ENCODE measurements around the gene EVI5L. TPM values are rescaled to one million over a fixed set of nuclear protein-coding genes. Genes with fewer than 3 reads are reported as not detected.
"Not testable (repeated sequence)": the region's sequence is repeated elsewhere in the genome, so short reads cannot be mapped to it uniquely, and the experiment has no call there.

The EVI5L gene
- total RNA-seq, 2 donors from 2014 or later, result 24.0 to 25.7 TPM

DNA sequence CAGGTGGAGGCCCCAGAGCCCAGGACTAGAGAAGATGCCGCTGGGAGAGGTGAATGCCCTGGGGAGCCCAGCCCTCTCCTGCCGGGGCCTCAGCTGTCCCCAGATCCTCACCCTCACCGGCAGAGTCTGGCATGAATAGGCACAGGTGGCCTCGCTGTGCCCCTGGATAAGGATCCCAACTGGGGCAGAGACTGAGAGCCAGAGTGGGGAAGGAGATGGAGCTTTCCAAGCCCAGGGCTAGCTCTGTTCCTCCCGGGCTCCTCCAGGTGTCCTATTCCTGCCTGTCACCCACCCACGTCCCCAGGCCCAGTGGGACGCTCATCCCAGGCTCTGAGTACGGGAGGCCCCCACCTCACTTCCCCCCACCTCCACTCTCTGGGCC lies 27.7 kb downstream of the EVI5L start:
- Histone ChIP-seq H3K27me3 (replicated peaks; ENCODE audit: insufficient read depth) (no peaks in the 10 kb centered on the region), H3K9me3 (no peaks in the 10 kb centered on the region), H3K4me1 (replicated peaks) (no peaks in the 10 kb centered on the region), H3K27ac (no peak overlapping the region), H3K36me3 (no peaks in the 10 kb centered on the region), H3K4me3 (no peak overlapping the region)
- TF ChIP-seq POLR2A (IDR thresholded peaks at IDR 0.05) (no peak), POLR2AphosphoS5 (IDR thresholded peaks at IDR 0.05) (no peak)
- TF ChIP-seq, protein P1, sequence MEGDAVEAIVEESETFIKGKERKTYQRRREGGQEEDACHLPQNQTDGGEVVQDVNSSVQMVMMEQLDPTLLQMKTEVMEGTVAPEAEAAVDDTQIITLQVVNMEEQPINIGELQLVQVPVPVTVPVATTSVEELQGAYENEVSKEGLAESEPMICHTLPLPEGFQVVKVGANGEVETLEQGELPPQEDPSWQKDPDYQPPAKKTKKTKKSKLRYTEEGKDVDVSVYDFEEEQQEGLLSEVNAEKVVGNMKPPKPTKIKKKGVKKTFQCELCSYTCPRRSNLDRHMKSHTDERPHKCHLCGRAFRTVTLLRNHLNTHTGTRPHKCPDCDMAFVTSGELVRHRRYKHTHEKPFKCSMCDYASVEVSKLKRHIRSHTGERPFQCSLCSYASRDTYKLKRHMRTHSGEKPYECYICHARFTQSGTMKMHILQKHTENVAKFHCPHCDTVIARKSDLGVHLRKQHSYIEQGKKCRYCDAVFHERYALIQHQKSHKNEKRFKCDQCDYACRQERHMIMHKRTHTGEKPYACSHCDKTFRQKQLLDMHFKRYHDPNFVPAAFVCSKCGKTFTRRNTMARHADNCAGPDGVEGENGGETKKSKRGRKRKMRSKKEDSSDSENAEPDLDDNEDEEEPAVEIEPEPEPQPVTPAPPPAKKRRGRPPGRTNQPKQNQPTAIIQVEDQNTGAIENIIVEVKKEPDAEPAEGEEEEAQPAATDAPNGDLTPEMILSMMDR (IDR thresholded peaks at IDR 0.05), result no peak
- no peak for DNase-seq (ENCODE audit: low spot score)
- intact Hi-C loops (cut with DNase I), result loop anchor here (10.0 kb wide), 1 partner anchor 397 kb away; no protein-coding TSS in a partner anchor
- 84% methylated on average over 7 of the region's 8 CpGs for WGBS

DNA sequence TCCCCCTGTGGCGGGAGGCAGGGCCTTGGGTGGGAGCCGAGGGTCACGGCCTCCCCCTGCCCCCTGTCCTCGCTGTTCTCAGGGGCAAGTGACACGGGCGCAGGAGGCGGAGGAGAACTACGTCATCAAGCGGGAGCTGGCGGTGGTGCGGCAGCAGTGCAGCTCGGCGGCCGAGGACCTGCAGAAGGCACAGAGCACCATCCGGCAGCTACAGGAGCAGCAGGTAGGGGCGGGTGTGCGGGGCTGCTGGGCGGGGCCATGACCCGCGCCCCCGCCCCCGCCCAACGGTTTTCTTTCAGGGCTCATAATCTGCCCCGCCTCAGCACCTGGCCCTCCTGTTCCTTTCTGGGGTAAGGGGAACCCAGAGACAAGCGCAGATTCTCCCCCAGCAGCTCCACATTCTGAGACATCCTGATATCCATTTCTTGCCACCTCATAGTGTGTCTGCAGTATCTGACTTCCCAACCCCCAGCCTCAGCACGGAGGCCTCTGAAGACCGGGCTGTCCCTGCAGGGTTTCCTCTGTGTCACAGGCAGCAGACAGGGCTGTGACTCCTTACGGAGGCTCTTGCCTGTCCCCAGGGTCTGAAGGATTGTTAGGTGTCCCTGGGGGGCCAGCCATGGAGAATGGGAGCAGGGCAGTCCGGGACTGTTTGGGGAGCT lies 28.2 kb downstream of the EVI5L start:
- no peaks in the 10 kb centered on the region for H3K27me3 ChIP-seq (replicated peaks; ENCODE audit: insufficient read depth)
- WGBS, result 65% methylated on average over 29 of the region's 29 CpGs
- H3K36me3 ChIP-seq, result no peaks in the 10 kb centered on the region
- intact Hi-C loops (cut with DNase I), result loop anchor here (10.0 kb wide), 1 partner anchor 397 kb away; no protein-coding TSS in a partner anchor
- no peaks in the 10 kb centered on the region for H3K9me3 ChIP-seq
- DNase-seq (ENCODE audit: low spot score), result no peak
- H3K4me3 ChIP-seq, result no peak overlapping the region
- H3K27ac ChIP-seq, result no peak overlapping the region
- TF ChIP-seq POLR2A (IDR thresholded peaks at IDR 0.05), result no peak
- TF ChIP-seq, protein P1 (IDR thresholded peaks at IDR 0.05), result no peak
- TF ChIP-seq POLR2AphosphoS5 (IDR thresholded peaks at IDR 0.05), result no peak
- no peaks in the 10 kb centered on the region for H3K4me1 ChIP-seq (replicated peaks)

DNA sequence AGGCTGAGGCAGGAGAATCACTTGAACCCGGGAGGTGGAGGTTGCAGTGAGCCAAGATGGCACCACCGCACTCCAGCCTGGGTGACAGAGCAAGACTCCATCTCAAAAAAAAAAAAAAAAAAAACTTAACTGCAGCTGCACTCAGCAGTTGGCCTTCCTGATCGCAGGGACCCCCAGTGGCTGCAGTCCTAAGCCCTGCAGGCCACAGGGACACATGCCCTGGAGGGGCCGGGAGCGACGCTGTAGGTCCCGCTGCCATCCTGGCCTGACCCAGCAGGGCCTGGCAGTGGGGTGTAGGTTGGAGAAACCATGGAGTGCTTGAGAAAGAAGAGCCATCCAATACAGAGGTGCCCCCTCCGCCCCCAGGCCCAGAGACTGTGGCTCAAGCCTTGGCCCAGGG lies 29.1 kb downstream of the EVI5L start:
- not testable (repeated sequence) for H3K4me1 ChIP-seq (replicated peaks); H3K4me3 ChIP-seq; H3K9me3 ChIP-seq; H3K36me3 ChIP-seq; H3K27ac ChIP-seq; H3K27me3 ChIP-seq (replicated peaks; ENCODE audit: insufficient read depth); DNase-seq (ENCODE audit: low spot score)
- 90% methylated on average over 8 of the region's 8 CpGs for WGBS
- intact Hi-C loops (cut with DNase I), result loop anchor here (10.0 kb wide), 1 partner anchor 396 kb away; no protein-coding TSS in a partner anchor

DNA sequence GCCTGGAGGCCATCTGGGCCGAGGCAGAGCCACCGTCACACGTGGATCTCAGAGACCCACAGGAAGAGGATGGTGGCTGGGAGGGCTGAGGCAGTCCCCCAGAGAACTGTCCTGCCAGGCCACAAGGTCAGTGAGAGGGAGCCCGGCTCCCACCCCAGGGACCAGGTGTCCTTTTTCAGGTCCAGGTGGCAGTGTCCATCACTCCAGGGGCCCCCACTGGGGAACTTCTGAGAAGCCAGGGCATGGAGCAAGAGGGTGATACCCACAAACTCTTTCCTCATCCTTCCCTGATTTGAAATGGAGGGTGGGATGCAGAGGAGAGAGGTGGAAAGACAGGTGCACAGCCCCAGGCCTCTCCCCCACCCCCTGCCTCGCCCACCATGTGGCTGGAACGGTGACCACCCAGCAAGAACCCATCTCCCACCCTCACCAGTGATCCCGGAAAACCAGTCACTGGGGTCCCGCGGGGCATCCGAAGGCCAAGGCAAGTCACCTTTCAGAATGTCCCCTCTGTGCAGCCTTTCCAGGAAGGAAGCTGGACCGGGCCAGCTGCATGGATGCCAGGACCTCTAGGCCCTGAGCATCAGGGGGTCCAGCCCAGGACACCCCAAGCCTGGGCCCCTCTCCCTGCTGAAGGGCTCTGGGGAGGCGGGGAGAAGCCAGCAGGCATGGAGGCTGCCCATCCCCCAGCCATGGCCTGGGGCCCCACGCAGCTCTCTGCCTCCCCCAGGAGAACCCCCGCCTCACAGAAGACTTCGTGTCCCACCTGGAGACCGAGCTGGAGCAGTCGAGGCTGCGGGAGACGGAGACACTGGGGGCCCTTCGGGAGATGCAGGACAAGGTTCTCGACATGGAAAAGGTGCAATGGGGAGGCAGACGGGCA lies 30.1 kb downstream of the EVI5L start:
- no peaks in the 10 kb centered on the region for H3K27me3 ChIP-seq (replicated peaks; ENCODE audit: insufficient read depth)
- no peak overlapping the region for H3K4me3 ChIP-seq
- H3K9me3 ChIP-seq, result no peaks in the 10 kb centered on the region
- TF ChIP-seq, protein P1 (IDR thresholded peaks at IDR 0.05), result no peak
- TF ChIP-seq POLR2AphosphoS5 (IDR thresholded peaks at IDR 0.05) (no peak), POLR2A (IDR thresholded peaks at IDR 0.05) (no peak)
- intact Hi-C loops (cut with DNase I), result loop anchor here (10.0 kb wide), 1 partner anchor 395 kb away; no protein-coding TSS in a partner anchor
- DNase-seq (ENCODE audit: low spot score), result no peak
- no peak overlapping the region for H3K27ac ChIP-seq
- WGBS, result 90% methylated on average over 22 of the region's 22 CpGs
- H3K4me1 ChIP-seq (replicated peaks), result no peaks in the 10 kb centered on the region
- H3K36me3 ChIP-seq, result no peaks in the 10 kb centered on the region

DNA sequence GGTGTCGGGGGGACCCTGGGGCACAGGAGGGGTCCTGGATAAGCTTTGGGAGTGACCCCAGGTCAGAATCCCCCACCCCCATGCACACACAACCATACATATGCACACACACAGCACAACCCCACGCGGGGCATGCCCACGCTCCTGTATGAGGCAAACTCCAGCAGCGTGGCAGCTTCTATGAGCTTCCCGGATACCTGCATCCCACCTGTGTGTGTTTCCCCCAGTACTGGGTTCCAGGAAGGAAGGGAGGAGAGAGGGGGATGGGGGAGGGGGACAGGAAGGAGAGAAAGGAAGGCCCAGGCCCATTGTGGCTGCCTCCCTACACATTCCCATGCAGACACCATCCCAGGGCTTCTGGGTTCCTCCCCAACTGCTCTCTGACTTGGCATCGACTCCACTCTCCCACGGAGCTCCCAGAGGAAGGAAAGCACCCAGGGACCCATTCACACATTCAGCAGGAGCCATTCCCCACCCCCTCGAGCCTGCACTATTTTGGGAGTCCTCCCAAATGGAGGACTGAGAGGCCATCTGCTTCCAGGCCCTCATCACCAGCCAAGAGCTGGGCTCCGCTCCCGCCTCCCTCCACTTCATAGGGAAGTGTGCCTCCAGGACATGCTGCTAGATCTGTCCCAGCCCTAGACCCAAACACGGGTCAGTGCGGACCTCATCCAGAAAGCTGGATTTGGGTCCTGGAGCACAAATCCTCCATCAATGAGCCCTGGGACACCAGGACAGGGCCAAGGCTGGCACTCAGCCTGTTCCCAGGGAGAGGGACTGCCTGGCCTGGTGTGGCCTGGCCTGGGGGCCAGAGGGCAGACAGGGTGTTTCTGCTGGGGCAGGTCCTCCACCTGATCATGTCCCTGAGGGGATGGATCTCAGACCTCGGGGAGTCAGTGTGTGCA lies 30.9 kb downstream of the EVI5L start:
- no peaks in the 10 kb centered on the region for H3K4me1 ChIP-seq (replicated peaks)
- no peak for DNase-seq (ENCODE audit: low spot score)
- intact Hi-C loops (cut with DNase I), result no loop called here
- no peaks in the 10 kb centered on the region for H3K27me3 ChIP-seq (replicated peaks; ENCODE audit: insufficient read depth)
- 82% methylated on average over 14 of the region's 14 CpGs for WGBS
- H3K27ac ChIP-seq, result no peak overlapping the region
- TF ChIP-seq, protein P1 (IDR thresholded peaks at IDR 0.05), result no peak
- TF ChIP-seq POLR2AphosphoS5 (IDR thresholded peaks at IDR 0.05), result no peak
- TF ChIP-seq POLR2A (IDR thresholded peaks at IDR 0.05), result no peak
- H3K4me3 ChIP-seq, result no peak overlapping the region
- no peaks in the 10 kb centered on the region for H3K9me3 ChIP-seq
- no peaks in the 10 kb centered on the region for H3K36me3 ChIP-seq

Measured in prostate gland (tissue), 2 donors.